ENCODE results near the gene NCL.
"Not testable (repeated sequence)": the region's sequence is repeated elsewhere in the genome, so short reads cannot be mapped to it uniquely, and the experiment has no call there.

Gene NCL

DNA sequence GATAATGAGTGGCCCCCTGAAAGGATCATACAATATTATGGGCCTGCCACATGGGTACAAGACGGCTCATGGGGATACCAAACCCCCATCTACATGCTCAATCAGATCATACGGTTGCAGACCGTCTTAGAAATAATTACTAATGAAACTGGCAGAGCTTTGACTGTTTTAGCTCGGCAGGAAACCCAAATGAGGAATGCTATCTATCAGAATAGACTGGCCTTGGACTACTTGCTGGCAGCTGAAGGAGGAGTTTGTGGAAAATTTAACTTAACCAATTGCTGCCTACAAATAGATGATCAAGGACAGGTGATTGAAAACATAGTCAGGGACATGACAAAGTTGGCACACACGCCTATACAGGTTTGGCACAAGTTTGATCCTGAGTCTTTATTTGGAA is 56.6 kb downstream of the NCL start:
- not testable (repeated sequence) for DNase-seq (ENCODE audit: low spot score)

- not testable (repeated sequence) for DNase-seq (ENCODE audit: low spot score)
These were observed 58.5 kb downstream of the NCL start for GRCh38 chr2:231405601-231406367.

DNA sequence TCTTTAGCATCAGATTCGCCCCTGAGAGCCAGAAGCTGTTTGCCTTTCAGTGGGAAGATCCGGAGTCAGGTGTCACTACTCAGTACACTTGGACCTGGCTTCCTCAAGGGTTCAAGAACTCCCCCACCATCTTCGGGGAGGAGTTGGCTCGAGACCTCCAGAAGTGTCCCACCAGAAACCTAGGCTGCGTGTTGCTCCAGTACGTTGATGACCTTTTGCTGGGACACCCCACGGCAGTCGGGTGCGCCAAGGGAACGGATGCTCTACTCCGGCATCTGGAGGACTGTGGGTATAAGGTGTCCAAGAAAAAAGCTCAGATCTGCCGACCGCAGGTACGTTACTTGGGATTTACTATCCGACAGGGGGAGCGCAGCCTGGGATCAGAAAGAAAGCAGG is 60.1 kb downstream of the NCL start:
- not testable (repeated sequence) for DNase-seq (ENCODE audit: low spot score)

Small RNA genes within 50 kb of the gene (small RNA-seq; reads per million reads assigned to genes)
- 0 to 0.53 reads per million in 2 experiments for gene RNU2-22P
- gene SNORA75 = 6.8 to 46.7 reads per million in 2 experiments
- 0 reads per million in 2 experiments for gene SNORD20
- 58.0 to 1,311 reads per million in 2 experiments for gene SNORD82

All from SK-N-DZ (cell line).